OCI-M2 (cell line): Measurements from ENCODE around the gene ACOT9.
"Not testable (repeated sequence)": the region's sequence is repeated elsewhere in the genome, so short reads cannot be mapped to it uniquely, and the experiment has no call there.

Source experiments
- DNase-seq: peaks from one replicate; lab custom pipeline; 2025; ENCODE audit not compliant: unreplicated experiment; lab: John Stamatoyannopoulos, UW

ACOT9 gene

GRCh38 chrX:23765868-23766267, 22.8 kb upstream of the ACOT9 start:
- no peak for DNase-seq

- DNase-seq: no peak
These were observed 22.4 kb upstream of the ACOT9 start for GRCh38 chrX:23765449-23765848.

- DNase-seq: no peak
These were observed 21.3 kb upstream of the ACOT9 start for GRCh38 chrX:23764188-23764984.

- DNase-seq: no peak
These were observed 16.7 kb upstream of the ACOT9 start for GRCh38 chrX:23759821-23760220.

GRCh38 chrX:23756165-23756564, 13.1 kb upstream of the ACOT9 start:
- no peak for DNase-seq

GRCh38 chrX:23754664-23755063, 11.6 kb upstream of the ACOT9 start:
- no peak for DNase-seq

- no peak for DNase-seq
These were observed 9.8 kb upstream of the ACOT9 start for GRCh38 chrX:23752740-23753415.

- no peak for DNase-seq
These were observed 6.5 kb upstream of the ACOT9 start for GRCh38 chrX:23749576-23749975.

- DNase-seq: no peak
These were observed 6.1 kb upstream of the ACOT9 start for GRCh38 chrX:23749129-23749528.

GRCh38 chrX:23745786-23746185, 2.7 kb upstream of the ACOT9 start:
- DNase-seq: no peak

- not testable (repeated sequence) for DNase-seq
These were observed 521 bp upstream of the ACOT9 start for GRCh38 chrX:23743623-23743971.

- DNase-seq: no peak
These were observed 841 bp downstream of the ACOT9 start for GRCh38 chrX:23742174-23742696.

- no peak for DNase-seq
These were observed 5.7 kb downstream of the ACOT9 start for GRCh38 chrX:23737413-23737812.

GRCh38 chrX:23736030-23736429, 7.0 kb downstream of the ACOT9 start:
- DNase-seq: no peak

- DNase-seq: no peak
These were observed 10.4 kb downstream of the ACOT9 start for GRCh38 chrX:23732704-23733103.

GRCh38 chrX:23731951-23732350, 11.1 kb downstream of the ACOT9 start:
- no peak for DNase-seq

- no peak for DNase-seq
These were observed 13.9 kb downstream of the ACOT9 start for GRCh38 chrX:23729214-23729613.

GRCh38 chrX:23727206-23727605, 15.9 kb downstream of the ACOT9 start:
- no peak for DNase-seq

GRCh38 chrX:23726191-23726590, 16.9 kb downstream of the ACOT9 start:
- no peak for DNase-seq

GRCh38 chrX:23720117-23720677, 22.9 kb downstream of the ACOT9 start:
- no peak for DNase-seq

GRCh38 chrX:23705235-23705634, 37.8 kb downstream of the ACOT9 start:
- no peak for DNase-seq

- no peak for DNase-seq
These were observed 38.3 kb downstream of the ACOT9 start for GRCh38 chrX:23704673-23705206.
